ENCODE results near the gene COMMD10.

COMMD10 gene

GRCh38 chr5:116272281-116272941 is 187.6 kb downstream of the COMMD10 start:
- peak; percentile 25 for TF ChIP-seq CTCF (IDR thresholded peaks at IDR 0.05; ENCODE audit: low read depth, low read length)
- peak; percentile 28 for DNase-seq (ENCODE audit: extremely low read depth, low read depth)

- DNase-seq (ENCODE audit: extremely low read depth, low read depth) = no peak
- TF ChIP-seq CTCF (IDR thresholded peaks at IDR 0.05; ENCODE audit: low read depth, low read length) = no peak
Observed at GRCh38 chr5:116273448-116274242, 188.8 kb downstream of the COMMD10 start.

GRCh38 chr5:116274251-116274650 is 189.4 kb downstream of the COMMD10 start:
- no peak for DNase-seq (ENCODE audit: extremely low read depth, low read depth)
- TF ChIP-seq CTCF (IDR thresholded peaks at IDR 0.05; ENCODE audit: low read depth, low read length) = no peak

GRCh38 chr5:116275282-116275681 is 190.5 kb downstream of the COMMD10 start:
- no peak for TF ChIP-seq CTCF (IDR thresholded peaks at IDR 0.05; ENCODE audit: low read depth, low read length)
- no peak for DNase-seq (ENCODE audit: extremely low read depth, low read depth)

- no peak for DNase-seq (ENCODE audit: extremely low read depth, low read depth)
- TF ChIP-seq CTCF (IDR thresholded peaks at IDR 0.05; ENCODE audit: low read depth, low read length) = no peak
Observed at GRCh38 chr5:116276952-116277351, 192.1 kb downstream of the COMMD10 start.

- no peak for TF ChIP-seq CTCF (IDR thresholded peaks at IDR 0.05; ENCODE audit: low read depth, low read length)
- DNase-seq (ENCODE audit: extremely low read depth, low read depth) = no peak
Observed at GRCh38 chr5:116280149-116280803, 195.5 kb downstream of the COMMD10 start.

- no peak for TF ChIP-seq CTCF (IDR thresholded peaks at IDR 0.05; ENCODE audit: low read depth, low read length)
- DNase-seq (ENCODE audit: extremely low read depth, low read depth) = no peak
Observed at GRCh38 chr5:116281309-116281708, 196.5 kb downstream of the COMMD10 start.
